ENCODE measurements around the gene CPED1.
"Not testable (repeated sequence)": the region's sequence is repeated elsewhere in the genome, so short reads cannot be mapped to it uniquely, and the experiment has no call there.

The CPED1 gene

GRCh38 chr7:120997882-120998474 lies 9.5 kb downstream of the CPED1 start:
- DNase-seq, result no peak

- no peak for DNase-seq
Observed at GRCh38 chr7:120998520-120998919, 10.0 kb downstream of the CPED1 start.

DNA sequence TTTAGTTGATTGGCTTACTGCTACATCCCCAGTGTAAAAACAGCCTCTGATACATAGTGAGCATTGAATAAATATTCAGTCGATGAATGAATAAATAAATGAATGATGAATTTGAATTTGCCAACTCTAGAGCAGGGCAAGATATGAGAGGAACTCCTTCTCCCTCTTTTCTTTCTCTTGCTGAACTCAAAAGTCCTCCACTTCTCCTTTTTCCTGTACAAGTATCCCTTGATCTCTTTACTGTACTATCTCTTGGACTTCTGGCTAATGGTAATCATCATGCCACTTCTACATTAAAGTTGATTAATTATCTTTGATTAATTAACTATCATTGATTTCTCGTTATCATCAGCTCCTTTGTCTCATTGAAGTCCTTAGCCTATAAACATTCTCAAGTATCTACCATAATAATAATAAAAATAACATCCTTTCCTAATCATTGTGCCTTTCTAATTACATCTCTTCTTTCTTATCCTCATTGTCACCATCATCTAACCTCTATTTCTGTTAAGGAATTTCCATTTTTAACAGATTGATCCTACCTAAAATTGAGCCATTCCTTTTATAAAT lies 10.6 kb downstream of the CPED1 start:
- DNase-seq, result no peak

DNA sequence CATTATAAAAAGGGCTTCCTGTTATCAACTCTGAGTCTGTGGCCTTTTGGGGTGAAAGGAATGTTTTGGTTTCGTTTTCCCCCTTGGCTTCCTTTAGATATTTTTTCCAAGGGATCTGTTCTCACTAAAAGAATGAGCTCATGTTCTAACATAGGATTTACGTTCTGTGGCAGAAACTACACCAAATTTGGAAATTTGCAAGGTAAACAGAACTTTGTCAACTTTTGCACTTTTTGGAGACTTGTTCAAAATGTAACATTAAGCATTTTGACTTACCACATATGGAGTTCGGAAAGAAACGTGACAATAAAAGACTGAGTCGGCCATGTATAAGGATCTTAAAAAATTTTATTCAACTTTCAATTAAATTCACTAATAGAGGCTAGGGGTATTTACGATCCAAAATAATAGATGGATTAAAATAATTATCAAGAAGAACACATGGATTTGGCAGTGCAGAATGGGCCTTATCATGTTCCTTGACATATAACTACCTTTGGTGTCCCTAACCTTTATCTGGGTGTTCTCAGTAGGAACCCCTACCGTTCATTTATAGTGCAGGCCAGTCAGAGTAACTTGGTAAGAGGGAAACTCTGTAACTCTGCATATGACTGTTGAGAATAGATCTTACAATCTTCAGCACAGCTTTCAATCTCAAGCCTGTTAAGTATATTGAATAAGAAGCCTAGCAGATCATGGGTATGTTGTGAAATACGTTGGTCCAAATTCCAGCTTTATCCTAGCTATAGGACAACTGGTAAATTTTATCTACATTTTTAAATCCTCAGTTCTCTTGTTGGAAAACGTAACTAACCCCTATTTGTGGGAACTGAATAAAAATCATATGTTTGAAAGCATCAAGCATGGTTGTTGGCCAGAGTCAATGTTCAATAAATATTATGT lies 11.8 kb downstream of the CPED1 start:
- DNase-seq, result peak; percentile 69

- DNase-seq, result no peak
Observed at GRCh38 chr7:121001234-121001906, 12.9 kb downstream of the CPED1 start.

DNA sequence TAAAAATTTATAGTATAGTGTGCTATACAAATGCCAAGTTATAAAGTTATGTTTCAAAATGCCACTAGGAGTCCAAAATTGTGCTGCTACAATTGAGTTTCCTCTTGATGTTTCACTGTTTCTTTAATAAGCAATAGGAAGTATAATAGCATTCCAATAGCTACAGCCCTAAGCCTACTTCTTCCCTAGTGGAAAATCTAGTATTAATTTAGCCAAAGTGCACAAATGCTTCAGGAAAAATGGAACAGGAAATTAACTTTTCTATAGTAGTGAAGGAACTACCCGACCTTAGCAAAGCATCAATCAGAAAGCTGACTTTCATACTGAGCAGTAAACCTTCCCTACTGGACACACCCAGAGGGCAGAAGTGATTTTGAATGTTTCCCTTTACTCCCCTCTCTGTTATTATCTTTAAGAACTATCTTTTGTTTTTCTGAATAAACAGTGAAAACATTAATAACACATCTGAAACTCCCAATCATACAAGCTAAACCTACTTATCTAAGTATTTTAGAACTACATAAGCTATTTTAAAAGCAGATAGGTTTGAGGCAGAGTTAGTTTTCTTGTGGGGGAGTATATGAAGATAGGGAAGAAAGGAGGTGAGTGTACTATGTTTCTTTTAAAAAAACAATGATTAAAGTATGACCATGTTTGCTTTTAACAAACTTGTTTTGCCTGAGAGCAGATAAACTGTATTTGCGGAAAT lies 13.7 kb downstream of the CPED1 start:
- no peak for DNase-seq

DNA sequence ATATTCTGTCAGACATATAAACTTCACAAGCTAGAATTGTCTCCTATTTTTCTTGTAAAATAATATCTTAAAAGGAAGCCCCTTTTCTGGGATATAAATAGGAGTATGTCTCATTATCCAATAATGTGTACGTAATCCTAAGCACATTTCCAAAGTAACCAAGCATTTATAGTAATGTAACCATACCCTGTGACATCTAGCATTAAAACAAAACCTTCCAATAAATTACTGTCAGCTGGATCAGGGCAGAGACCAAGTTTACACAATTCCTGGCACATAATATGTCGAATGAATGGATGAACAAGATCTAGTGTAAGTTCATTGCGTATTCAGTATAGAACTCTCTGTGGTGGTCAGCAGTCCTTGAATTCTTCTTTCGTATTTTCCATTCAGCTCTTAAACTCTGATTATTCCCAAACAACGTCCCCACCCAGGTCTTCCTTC lies 14.3 kb downstream of the CPED1 start:
- peak; percentile 71 for DNase-seq

DNA sequence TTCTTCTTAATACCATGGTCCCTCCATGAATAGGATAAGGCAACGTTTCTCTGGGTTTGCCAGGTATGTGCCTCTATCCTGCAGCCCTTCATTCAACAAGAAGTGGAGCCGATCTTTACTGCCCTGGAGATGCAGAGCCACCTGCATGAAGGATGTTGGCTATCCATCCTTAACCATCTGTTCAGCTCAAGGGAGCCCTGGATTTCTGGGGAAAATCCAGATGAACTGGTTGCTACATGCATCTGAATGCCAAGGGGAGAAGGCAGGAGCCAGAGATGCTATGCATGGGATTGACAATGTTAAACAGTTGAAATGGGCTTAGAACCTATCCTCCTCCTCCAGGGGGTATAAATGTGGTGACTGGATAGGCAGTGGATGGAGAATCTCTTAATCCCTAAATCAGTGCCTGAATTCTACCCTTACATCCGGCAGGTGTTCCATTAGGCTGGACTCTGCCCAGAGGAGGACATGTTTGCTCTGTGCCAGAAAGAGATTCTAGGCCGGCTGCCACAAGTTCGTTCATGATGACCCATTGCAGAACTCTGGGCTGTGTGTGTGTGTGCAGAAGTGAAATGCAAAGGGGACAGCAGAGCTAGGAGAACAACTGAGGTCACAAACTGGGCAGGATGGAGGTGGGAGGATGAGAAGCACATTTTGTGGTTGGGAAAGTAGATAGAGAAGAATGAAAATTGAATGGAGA lies 15.6 kb downstream of the CPED1 start:
- DNase-seq, result no peak

GRCh38 chr7:121005058-121005457 lies 16.5 kb downstream of the CPED1 start:
- DNase-seq, result not testable (repeated sequence)

DNA sequence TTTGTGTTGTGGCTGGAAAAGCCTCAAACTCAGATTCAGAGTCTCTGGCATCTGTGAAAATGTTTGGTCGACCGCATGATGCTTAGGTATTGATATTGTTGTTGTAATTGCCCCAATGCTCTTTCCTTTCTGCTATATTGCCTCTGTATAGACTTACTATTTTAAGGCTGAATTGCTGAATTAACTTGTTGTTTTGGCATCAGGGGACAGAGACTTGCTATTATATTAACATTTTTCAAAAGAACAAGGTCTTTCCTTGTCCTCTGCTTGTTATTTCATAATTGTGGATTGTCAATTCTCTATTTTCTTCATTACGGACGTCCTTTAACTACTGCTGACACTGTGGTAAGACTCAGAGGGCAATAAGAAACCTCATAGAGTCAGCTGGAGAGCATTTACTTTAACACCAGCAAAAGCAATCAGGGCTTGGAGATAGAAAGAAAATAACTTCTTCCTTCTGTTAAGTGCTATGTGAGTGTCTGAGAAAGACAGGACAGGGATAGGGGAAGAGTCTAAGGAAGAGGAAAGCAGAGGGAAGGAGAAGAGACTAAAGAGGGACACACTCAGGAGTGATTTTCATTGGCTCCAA lies 17.6 kb downstream of the CPED1 start:
- DNase-seq, result no peak

DNA sequence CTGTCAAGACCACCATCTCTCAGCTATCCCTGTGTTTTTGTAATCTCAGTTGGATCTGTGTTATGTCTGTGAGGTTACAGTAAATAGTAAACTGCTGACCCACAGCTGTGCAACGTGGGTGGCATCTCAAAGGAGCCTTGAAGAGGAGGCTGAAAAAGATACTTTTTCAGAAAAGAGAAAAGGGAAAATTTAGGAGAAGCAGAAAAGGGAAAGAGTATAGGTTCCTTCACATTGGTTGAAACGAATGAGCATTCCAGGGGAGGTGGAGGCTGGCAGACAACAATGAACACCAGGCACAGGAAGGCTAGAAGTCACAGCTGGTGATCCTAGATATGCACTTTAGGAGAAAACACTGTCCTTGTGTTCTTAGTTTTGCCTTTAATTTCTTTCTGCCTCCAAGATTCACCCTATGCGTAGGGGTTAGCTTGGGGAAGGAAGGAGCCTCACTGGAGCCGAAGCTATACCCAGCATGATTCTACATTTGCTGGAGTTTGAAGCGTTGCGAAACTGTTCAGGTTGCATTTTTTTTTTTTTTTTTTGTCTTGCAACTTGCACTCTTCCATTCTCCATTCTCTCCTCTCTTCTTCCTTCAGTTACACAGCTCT lies 18.3 kb downstream of the CPED1 start:
- DNase-seq, result no peak

- DNase-seq, result no peak
Observed at GRCh38 chr7:121008816-121009215, 20.3 kb downstream of the CPED1 start.

GRCh38 chr7:121011401-121011800 lies 22.9 kb downstream of the CPED1 start:
- no peak for DNase-seq

DNA sequence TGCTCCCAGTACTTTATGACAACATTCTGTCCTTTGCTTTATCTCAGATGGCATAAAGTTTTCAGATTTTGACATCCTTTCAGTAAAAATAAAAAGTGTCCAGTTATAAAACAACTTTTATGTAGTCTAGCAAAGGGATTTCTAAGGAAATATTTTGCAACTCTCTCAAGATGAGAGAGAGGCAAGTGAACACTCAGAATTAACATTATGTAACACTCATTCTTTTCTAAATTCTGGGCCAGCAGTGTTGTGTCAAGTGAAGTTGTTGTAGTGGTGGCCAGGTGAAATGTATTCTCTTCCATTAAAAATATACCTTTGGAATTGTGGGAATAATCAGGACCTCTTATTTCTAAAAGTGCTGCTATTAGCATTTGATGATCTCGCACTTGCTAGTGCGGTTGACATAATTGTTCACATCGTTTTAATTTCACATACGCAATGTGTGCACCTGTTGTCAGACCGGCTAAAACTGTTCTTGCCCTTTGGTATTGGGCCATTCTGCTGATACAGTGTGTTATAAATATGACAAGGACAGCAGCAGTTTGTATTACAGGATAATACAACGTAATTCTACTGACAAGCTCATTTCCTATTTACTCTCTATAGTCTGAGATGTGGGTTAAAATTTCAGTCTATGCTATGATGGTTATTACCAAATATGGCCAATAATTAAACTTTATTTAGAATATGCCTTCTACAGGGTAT lies 23.8 kb downstream of the CPED1 start:
- DNase-seq, result no peak

- no peak for DNase-seq
Observed at GRCh38 chr7:121012919-121013318, 24.4 kb downstream of the CPED1 start.

DNA sequence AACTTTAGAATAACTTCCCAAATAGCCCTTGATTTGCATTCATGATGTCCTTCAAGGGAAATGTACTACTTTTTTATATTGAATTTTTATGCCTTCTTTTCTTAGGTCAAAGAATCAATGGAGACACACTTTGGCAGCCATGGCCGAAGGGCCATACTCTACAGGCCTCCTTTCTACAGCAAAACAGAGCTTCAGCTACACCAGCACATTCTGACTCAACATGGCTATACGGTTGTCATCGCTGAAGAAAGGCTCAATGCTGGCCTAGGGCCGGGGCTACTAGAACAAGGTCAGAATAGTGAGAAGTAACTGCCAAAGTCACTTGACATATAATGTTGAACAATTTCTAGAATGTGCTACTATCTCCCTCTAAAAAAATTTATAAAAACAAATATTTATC lies 27.0 kb downstream of the CPED1 start:
- DNase-seq, result no peak

- peak; percentile 42 for DNase-seq
Observed at GRCh38 chr7:121016966-121017365, 28.5 kb downstream of the CPED1 start.

GRCh38 chr7:121017586-121017985 lies 29.1 kb downstream of the CPED1 start:
- DNase-seq, result no peak

DNA sequence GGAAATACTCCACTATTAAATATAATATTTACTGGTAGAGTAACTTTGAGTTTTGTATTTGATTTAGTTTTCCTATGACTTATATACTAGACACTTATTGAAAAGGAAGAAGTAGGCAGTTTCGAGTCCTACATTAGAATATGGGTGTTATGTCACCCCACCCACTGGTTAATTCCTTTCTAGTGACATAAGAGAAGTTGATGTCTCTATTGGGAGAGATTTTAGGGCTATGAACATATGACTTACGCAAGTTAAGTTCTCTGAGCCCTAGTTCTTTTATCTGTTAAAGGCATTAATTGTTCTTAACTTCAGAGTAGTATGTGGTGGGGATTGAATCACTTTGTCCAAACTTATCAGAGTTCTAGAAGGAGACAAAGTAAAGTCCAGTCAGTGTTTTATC lies 30.5 kb downstream of the CPED1 start:
- peak; percentile 73 for DNase-seq

- peak; percentile 66 for DNase-seq
Observed at GRCh38 chr7:121020249-121020988, 31.9 kb downstream of the CPED1 start.

Data from fibroblast of skin of right biceps (primary cell).